GM23338 (cell line): Measurements from ENCODE around the gene ANKRD62. TPM values are rescaled to one million over a fixed set of nuclear protein-coding genes. Genes with fewer than 3 reads are reported as not detected.

Source experiments
- ATAC-seq: fragments of 200-7000 bp; cut with Tn5 transposase; 3 replicates; pipeline ENCODE4 v1.9.1; 2020
- DNase-seq: peaks from one replicate; pipeline ENCODE4 v3.0.0-alpha.2; 2015; ENCODE audit warnings: low spot score
- H2AFZ ChIP-seq: fragments of 200-600 bp; sonication (generic); 2 replicates; pipeline ENCODE4 v1.8.0; 2016; ENCODE audit warnings: antibody characterized with exemption, mild to moderate bottlenecking, moderate library complexity
- H3F3A ChIP-seq: fragments of 200-600 bp; sonication (generic); replicated peaks from 2 replicates; pipeline ENCODE4 v1.8.0; 2017; ENCODE audit warnings: antibody characterized with exemption, mixed run types, low read depth
- H3K27ac ChIP-seq: fragments of 200-600 bp; sonication (generic); 2 replicates; pipeline ENCODE4 v1.6.1; 2016; ENCODE audit warnings: low read depth
- H3K27me3 ChIP-seq: fragments of 200-600 bp; sonication (generic); 2 replicates; pipeline ENCODE4 v1.8.0; 2016; ENCODE audit warnings: mild to moderate bottlenecking, mixed run types, moderate library complexity; ENCODE audit not compliant: insufficient read depth
- H3K36me3 ChIP-seq: fragments of 200-600 bp; sonication (generic); 2 replicates; pipeline ENCODE4 v1.8.0; 2016; ENCODE audit warnings: mild to moderate bottlenecking; ENCODE audit not compliant: insufficient read depth
- H3K4me1 ChIP-seq: fragments of 200-600 bp; sonication (generic); 2 replicates; pipeline ENCODE4 v1.8.0; 2016; ENCODE audit warnings: mild to moderate bottlenecking, moderate library complexity; ENCODE audit not compliant: insufficient read depth
- H3K4me2 ChIP-seq: fragments of 200-600 bp; sonication (generic); 2 replicates; pipeline ENCODE4 v1.7.1; 2017; ENCODE audit warnings: mixed run types
- H3K4me3 ChIP-seq: fragments of 200-600 bp; sonication (generic); 2 replicates; pipeline ENCODE4 v1.6.1; 2016; ENCODE audit warnings: mixed run types
- H3K79me2 ChIP-seq: fragments of 200-600 bp; sonication (generic); replicated peaks from 2 replicates; pipeline ENCODE4 v1.8.0; 2017; ENCODE audit warnings: mild to moderate bottlenecking; ENCODE audit not compliant: insufficient read depth
- H3K9me2 ChIP-seq: fragments of 200-600 bp; sonication (generic); 2 replicates; pipeline ENCODE4 v1.8.0; 2017; ENCODE audit not compliant: insufficient read depth
- H4K20me1 ChIP-seq: fragments of 200-600 bp; sonication (generic); replicated peaks from 2 replicates; pipeline ENCODE4 v1.8.0; 2017; ENCODE audit warnings: mild to moderate bottlenecking; ENCODE audit not compliant: insufficient read depth
- H3K27ac Mint-ChIP-seq: 2 replicates; pipeline ENCODE4 v1.8.0; 2020; ENCODE audit warnings: inconsistent platforms, mild to moderate bottlenecking, moderate library complexity, mixed read lengths
- H3K27me3 Mint-ChIP-seq: 3 replicates; pipeline ENCODE4 v1.8.0; 2022; ENCODE audit warnings: low read depth, mild to moderate bottlenecking, moderate library complexity, mixed read lengths, inconsistent platforms; ENCODE audit not compliant: insufficient read depth, poor library complexity
- H3K36me3 Mint-ChIP-seq: 3 replicates; pipeline ENCODE4 v1.8.0; 2021; ENCODE audit warnings: low read depth, mild to moderate bottlenecking, inconsistent platforms, moderate library complexity, mixed read lengths
- H3K4me1 Mint-ChIP-seq: 3 replicates; pipeline ENCODE4 v1.8.0; 2020; ENCODE audit warnings: mild to moderate bottlenecking, inconsistent platforms, mixed read lengths
- H3K4me3 Mint-ChIP-seq: 3 replicates; pipeline ENCODE4 v1.8.0; 2021; ENCODE audit warnings: moderate library complexity, mild to moderate bottlenecking, inconsistent platforms, mixed read lengths
- H3K9me3 Mint-ChIP-seq: 3 replicates; pipeline ENCODE4 v1.8.0; 2020; ENCODE audit warnings: moderate library complexity, mild to moderate bottlenecking, inconsistent platforms, mixed read lengths
- EZH2 ChIP-seq: fragments of 200-600 bp; sonication (generic); IDR thresholded peaks from one replicate; pipeline ENCODE4 v1.8.0; 2017; ENCODE audit warnings: antibody characterized with exemption, mild to moderate bottlenecking, low read depth; ENCODE audit not compliant: unreplicated experiment
- POLR2AphosphoS5 ChIP-seq: IDR thresholded peaks from 2 replicates; pipeline ENCODE4 v1.6.1; 2016; ENCODE audit warnings: antibody characterized with exemption, low read depth
- STAT1 ChIP-seq: IDR thresholded peaks from one replicate; pipeline ENCODE4 v1.6.1; 2016; ENCODE audit warnings: antibody characterized with exemption; ENCODE audit not compliant: unreplicated experiment
- ZNF331 ChIP-seq: fragments of 250-450 bp; sonication (Bioruptor Pico); IDR thresholded peaks from 2 replicates; pipeline ENCODE4 v1.5.0; 2020; ENCODE audit warnings: low read depth, mild to moderate bottlenecking, moderate library complexity
- polyA plus RNA-seq: library from polyadenylated mRNA; unstranded; fragments of >200 nt; fragmentation: Nextera tagmentation; extraction: Ambion mirVana; gene quantifications from 2 replicates; pipeline ENCODE4 v1.2.1, GENCODE V29; 2016
- total RNA-seq: library from RNA; depleted of rRNA; stranded (reverse); fragments of >200 nt; shearing (Covaris generic); gene quantifications from 2 replicates; pipeline ENCODE4 v1.2.3, GENCODE V29; 2014
- TF ChIP-seq, protein P1 (sequence below), 2 experiments: fragments of 200-600 bp in 1 of 2; sonication (generic) in 1 of 2; conservative IDR thresholded peaks; 2 replicates each; pipeline versions ENCODE4 v1.5.1 to v1.6.1; 2016 to 2017; ENCODE audit warnings: antibody characterized with exemption in 2 of 2, low read depth in 2 of 2, mild to moderate bottlenecking in 2 of 2, moderate library complexity in 1 of 2
- TF ChIP-seq, protein P2 (sequence below): IDR thresholded peaks from one replicate; pipeline ENCODE4 v1.6.1; 2018; ENCODE audit warnings: antibody characterized with exemption; ENCODE audit not compliant: unreplicated experiment
- TF ChIP-seq, protein P3 (sequence below): fragments of 250-450 bp; sonication (Bioruptor Pico); IDR thresholded peaks from 2 replicates; pipeline ENCODE4 v1.5.0; 2020; ENCODE audit warnings: mild to moderate bottlenecking, moderate library complexity

Gene ANKRD62
- total and polyA plus RNA-seq, 2 experiments from 2014 or later = not detected

DNA sequence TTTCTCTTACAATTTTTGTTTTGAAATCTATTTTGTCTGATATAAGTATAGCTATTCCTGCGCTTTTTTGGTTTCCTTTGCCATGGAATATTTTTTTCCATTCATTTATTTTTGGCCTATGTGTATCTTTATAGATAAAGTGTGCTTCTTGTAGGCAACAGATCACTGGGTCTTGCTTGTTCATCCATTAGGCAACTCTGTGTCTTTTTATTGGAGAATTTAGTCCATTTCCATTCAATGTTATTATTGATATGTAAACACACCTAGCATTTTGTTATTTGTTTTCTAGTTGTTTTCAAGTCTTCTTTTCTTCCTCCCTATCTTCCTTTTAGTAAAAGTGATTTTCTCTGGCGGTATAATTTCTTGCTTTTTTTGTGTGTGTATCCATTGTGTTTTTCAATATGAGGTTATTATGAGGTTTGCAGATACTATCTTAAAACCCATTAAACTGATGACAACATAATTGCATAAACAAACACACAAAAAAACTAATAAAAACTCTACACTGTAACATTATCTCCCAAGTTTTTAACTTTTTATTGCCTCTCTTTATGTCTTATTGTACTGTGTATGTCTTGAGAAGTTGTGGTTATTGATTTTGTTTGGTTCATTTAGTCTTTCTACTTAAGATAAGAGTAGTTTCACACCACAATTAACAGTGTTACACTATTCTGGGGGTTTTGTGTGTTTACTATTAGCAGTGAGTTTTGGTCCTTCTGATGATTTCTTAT, 71.6 kb downstream of the ANKRD62 start:
- no peak overlapping the region for H2AFZ ChIP-seq
- ATAC-seq (no peak), DNase-seq (no peak)
- peaks cover 5% of the 10 kb centered on the region; the same call in 2 of the 3 replicates for H3K4me1 Mint-ChIP-seq
- 0 out of 2 replicates have a peak, but pooled peaks cover 4% of the 10 kb centered on the region for H3K4me1 ChIP-seq
- H3K9me3 Mint-ChIP-seq = peaks cover 3% of the 10 kb centered on the region; the same call in 2 of the 3 replicates
- H3K27ac Mint-ChIP-seq = no peak overlapping the region
- H3K79me2 ChIP-seq = no peaks in the 10 kb centered on the region
- no peaks in the 10 kb centered on the region for H3K27me3 ChIP-seq
- TF ChIP-seq, protein P1, sequence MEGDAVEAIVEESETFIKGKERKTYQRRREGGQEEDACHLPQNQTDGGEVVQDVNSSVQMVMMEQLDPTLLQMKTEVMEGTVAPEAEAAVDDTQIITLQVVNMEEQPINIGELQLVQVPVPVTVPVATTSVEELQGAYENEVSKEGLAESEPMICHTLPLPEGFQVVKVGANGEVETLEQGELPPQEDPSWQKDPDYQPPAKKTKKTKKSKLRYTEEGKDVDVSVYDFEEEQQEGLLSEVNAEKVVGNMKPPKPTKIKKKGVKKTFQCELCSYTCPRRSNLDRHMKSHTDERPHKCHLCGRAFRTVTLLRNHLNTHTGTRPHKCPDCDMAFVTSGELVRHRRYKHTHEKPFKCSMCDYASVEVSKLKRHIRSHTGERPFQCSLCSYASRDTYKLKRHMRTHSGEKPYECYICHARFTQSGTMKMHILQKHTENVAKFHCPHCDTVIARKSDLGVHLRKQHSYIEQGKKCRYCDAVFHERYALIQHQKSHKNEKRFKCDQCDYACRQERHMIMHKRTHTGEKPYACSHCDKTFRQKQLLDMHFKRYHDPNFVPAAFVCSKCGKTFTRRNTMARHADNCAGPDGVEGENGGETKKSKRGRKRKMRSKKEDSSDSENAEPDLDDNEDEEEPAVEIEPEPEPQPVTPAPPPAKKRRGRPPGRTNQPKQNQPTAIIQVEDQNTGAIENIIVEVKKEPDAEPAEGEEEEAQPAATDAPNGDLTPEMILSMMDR (conservative IDR thresholded peaks at IDR 0.05; ENCODE audit: low read depth in 2 of 2) = no peak
- TF ChIP-seq STAT1 (no peak), ZNF331 (CRISPR knock-in tag) (no peak), POLR2AphosphoS5 (no peak), EZH2 (no peak)
- TF ChIP-seq, protein P2, sequence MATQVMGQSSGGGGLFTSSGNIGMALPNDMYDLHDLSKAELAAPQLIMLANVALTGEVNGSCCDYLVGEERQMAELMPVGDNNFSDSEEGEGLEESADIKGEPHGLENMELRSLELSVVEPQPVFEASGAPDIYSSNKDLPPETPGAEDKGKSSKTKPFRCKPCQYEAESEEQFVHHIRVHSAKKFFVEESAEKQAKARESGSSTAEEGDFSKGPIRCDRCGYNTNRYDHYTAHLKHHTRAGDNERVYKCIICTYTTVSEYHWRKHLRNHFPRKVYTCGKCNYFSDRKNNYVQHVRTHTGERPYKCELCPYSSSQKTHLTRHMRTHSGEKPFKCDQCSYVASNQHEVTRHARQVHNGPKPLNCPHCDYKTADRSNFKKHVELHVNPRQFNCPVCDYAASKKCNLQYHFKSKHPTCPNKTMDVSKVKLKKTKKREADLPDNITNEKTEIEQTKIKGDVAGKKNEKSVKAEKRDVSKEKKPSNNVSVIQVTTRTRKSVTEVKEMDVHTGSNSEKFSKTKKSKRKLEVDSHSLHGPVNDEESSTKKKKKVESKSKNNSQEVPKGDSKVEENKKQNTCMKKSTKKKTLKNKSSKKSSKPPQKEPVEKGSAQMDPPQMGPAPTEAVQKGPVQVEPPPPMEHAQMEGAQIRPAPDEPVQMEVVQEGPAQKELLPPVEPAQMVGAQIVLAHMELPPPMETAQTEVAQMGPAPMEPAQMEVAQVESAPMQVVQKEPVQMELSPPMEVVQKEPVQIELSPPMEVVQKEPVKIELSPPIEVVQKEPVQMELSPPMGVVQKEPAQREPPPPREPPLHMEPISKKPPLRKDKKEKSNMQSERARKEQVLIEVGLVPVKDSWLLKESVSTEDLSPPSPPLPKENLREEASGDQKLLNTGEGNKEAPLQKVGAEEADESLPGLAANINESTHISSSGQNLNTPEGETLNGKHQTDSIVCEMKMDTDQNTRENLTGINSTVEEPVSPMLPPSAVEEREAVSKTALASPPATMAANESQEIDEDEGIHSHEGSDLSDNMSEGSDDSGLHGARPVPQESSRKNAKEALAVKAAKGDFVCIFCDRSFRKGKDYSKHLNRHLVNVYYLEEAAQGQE = no peak
- TF ChIP-seq, protein P3, sequence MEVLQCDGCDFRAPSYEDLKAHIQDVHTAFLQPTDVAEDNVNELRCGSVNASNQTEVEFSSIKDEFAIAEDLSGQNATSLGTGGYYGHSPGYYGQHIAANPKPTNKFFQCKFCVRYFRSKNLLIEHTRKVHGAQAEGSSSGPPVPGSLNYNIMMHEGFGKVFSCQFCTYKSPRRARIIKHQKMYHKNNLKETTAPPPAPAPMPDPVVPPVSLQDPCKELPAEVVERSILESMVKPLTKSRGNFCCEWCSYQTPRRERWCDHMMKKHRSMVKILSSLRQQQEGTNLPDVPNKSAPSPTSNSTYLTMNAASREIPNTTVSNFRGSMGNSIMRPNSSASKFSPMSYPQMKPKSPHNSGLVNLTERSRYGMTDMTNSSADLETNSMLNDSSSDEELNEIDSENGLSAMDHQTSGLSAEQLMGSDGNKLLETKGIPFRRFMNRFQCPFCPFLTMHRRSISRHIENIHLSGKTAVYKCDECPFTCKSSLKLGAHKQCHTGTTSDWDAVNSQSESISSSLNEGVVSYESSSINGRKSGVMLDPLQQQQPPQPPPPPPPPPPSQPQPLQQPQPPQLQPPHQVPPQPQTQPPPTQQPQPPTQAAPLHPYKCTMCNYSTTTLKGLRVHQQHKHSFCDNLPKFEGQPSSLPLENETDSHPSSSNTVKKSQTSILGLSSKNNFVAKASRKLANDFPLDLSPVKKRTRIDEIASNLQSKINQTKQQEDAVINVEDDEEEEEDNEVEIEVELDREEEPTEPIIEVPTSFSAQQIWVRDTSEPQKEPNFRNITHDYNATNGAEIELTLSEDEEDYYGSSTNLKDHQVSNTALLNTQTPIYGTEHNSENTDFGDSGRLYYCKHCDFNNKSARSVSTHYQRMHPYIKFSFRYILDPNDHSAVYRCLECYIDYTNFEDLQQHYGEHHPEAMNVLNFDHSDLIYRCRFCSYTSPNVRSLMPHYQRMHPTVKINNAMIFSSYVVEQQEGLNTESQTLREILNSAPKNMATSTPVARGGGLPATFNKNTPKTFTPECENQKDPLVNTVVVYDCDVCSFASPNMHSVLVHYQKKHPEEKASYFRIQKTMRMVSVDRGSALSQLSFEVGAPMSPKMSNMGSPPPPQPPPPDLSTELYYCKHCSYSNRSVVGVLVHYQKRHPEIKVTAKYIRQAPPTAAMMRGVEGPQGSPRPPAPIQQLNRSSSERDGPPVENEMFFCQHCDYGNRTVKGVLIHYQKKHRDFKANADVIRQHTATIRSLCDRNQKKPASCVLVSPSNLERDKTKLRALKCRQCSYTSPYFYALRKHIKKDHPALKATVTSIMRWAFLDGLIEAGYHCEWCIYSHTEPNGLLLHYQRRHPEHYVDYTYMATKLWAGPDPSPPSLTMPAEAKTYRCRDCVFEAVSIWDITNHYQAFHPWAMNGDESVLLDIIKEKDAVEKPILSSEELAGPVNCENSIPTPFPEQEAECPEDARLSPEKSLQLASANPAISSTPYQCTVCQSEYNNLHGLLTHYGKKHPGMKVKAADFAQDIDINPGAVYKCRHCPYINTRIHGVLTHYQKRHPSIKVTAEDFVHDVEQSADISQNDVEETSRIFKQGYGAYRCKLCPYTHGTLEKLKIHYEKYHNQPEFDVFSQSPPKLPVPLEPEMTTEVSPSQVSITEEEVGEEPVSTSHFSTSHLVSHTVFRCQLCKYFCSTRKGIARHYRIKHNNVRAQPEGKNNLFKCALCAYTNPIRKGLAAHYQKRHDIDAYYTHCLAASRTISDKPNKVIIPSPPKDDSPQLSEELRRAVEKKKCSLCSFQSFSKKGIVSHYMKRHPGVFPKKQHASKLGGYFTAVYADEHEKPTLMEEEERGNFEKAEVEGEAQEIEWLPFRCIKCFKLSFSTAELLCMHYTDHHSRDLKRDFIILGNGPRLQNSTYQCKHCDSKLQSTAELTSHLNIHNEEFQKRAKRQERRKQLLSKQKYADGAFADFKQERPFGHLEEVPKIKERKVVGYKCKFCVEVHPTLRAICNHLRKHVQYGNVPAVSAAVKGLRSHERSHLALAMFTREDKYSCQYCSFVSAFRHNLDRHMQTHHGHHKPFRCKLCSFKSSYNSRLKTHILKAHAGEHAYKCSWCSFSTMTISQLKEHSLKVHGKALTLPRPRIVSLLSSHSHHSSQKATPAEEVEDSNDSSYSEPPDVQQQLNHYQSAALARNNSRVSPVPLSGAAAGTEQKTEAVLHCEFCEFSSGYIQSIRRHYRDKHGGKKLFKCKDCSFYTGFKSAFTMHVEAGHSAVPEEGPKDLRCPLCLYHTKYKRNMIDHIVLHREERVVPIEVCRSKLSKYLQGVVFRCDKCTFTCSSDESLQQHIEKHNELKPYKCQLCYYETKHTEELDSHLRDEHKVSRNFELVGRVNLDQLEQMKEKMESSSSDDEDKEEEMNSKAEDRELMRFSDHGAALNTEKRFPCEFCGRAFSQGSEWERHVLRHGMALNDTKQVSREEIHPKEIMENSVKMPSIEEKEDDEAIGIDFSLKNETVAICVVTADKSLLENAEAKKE (CRISPR knock-in tag) = no peak
- H3K4me3 ChIP-seq = no peak overlapping the region
- H3K36me3 Mint-ChIP-seq = no peaks in the 10 kb centered on the region
- H3K4me2 ChIP-seq = no peak overlapping the region
- peaks cover 4% of the 10 kb centered on the region; the same call in 1 of the 2 replicates for H3K9me2 ChIP-seq
- no peaks in the 10 kb centered on the region for H3K36me3 ChIP-seq
- no peaks in the 10 kb centered on the region for H3F3A ChIP-seq
- peaks cover 5% of the 10 kb centered on the region for H3K27me3 Mint-ChIP-seq
- H3K4me3 Mint-ChIP-seq = no peak overlapping the region
- H4K20me1 ChIP-seq = no peaks in the 10 kb centered on the region
- no peak overlapping the region for H3K27ac ChIP-seq
